ENCODE measurements around the gene TREX2.

The TREX2 gene

DNA sequence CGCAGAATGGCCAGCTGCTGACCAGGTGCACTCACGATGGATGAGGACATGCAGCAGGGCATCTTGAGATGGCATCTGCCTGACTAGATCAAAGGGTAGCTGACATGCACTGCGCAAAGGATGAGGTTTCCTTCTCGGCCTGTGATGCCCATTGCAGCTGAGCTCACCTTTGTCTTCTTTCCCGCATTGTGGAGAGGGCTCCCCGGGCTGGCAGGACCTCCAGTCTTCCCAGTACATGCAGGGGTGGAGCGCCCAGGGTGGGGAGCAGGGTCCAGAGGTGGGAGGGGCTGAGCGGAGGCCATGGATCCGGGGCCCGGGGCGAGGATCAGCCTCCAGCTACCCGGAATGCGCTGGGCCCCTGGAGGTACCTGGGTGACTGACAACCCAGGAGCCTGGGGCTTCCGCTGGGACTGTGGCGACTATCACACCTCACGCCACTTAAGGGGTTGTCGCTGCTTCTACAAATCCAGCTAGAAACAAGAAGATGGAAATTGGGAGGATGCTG is 12.0 kb downstream of the TREX2 start:
- DNase-seq (ENCODE audit: low read depth), result no peak

DNA sequence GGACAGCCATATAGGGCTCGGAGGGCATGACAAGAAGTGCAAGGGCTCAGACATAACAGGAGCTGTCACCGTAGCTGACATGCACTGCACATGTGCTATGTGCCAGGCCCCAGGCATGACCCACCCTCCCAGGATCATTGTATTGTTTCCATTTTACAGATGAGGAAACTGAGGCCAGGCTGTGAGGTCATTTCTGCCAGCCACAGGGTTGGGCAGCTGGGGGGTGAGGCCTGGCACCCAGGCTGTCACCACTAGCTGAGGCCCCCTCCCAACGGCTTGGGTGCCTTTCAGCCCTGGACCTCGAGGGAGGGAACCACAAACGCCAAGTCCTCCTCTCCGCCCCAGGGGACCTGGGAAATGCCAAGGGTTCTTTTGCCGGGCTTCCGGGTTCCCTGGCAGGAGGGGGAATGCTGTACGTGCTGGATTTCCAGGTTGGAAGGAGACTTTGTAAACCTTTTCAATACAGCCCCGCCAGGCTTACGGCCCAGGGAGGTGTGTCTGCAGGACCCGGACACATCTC is 12.6 kb downstream of the TREX2 start:
- DNase-seq (ENCODE audit: low read depth), result no peak

DNA sequence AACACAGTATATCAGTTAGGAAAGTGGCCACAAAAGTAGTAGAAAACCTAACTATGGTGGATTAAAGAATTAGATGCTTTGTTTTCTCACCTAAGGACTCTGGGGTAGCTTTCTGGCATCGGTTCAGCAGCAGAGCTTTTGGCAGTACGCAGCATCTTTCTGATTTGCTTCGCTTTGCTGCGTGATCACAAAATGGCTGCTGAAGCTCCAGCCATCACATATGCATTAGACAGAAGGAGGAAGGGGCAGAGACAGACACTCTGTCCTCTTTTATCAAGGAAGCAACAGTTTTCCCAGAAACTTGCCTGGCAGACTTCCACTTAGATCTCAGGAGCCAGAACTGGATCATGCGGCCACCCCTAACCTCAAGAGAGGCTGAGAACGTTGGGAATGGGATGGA is 15.1 kb downstream of the TREX2 start:
- DNase-seq (ENCODE audit: low read depth), result no peak

DNA sequence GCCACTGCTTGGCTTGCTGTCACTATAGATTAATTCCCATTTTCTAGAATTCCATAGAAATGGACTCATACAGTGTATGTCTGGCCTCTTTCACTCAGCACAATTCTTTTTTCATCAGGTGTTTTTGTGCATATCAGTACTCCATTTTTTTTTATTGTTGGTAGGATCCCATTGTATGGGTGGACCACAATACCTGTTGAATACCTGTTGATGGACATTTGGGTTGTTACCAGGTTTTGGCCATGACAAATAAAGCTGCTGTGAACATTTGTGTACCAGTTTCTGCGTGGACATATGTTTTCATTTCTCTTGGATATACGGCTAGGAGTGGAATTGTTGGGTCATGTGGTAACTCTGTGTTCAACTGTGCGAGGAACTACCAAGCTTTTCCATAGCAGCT is 19.7 kb downstream of the TREX2 start:
- DNase-seq (ENCODE audit: low read depth), result no peak

DNA sequence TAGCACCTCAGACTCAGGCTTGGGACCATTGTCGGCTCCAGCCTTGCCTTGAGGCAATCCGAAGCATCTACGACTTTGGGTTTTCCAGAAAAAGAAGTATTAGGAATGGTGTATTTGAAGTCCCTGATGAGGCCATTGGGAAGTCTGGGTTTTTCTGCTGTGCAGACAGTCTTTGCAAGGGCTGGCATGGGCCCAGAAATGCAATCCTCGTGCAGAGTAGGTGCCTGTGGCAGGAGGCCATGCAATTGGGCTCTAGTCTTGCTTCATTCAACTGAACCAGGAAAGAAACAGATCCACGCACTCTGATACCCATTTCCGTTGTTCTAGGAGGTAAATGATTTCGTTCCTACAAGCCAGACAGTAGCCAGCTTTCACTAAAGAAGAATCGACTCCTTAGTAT is 22.2 kb downstream of the TREX2 start:
- DNase-seq (ENCODE audit: low read depth), result no peak

DNA sequence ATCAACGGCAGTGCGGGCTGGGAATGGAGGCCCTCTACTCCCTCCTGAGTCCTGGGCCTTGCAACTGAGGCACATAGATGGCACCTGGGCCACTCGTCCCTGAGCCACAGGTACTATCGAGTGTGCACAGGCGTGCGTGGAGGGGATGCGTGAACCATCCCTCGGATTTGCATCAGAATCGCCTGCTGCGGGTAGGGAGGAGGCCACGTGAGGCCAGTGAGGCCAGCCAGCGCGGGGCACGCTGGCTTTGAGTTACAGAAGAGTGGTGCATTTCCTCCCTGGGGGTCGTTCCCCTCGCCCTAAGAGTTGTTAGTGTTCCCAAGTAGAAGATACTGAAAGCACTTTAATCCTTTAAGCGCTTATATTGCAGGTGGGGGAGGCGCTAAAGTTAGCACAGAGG is 24.0 kb downstream of the TREX2 start:
- DNase-seq (ENCODE audit: low read depth), result no peak

DNA sequence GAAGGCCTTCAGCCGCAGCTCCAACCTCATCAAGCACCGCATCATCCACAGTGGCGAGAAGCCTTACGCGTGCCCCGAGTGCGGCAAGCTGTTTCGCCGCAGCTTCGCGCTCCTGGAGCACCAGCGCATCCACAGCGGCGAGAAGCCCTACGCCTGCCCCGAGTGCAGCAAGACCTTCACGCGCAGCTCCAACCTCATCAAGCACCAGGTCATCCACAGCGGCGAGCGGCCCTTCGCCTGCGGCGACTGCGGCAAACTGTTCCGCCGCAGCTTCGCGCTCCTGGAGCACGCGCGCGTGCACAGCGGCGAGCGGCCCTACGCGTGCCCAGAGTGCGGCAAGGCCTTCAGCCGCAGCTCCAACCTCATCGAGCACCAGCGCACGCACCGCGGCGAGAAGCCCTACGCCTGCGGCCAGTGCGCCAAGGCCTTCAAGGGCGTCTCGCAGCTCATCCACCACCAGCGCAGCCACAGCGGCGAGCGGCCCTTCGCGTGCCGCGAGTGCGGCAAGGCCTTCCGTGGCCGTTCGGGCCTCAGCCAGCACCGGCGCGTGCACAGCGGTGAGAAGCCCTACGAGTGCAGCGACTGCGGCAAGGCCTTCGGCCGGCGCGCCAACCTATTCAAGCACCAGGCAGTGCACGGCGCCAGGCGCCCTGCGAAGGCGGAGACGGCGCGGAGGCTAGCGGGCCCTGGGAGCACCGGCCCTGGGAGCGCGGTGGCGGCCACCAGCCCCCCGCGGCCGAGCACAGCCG is 24.8 kb downstream of the TREX2 start:
- DNase-seq (ENCODE audit: low read depth), result no peak

DNA sequence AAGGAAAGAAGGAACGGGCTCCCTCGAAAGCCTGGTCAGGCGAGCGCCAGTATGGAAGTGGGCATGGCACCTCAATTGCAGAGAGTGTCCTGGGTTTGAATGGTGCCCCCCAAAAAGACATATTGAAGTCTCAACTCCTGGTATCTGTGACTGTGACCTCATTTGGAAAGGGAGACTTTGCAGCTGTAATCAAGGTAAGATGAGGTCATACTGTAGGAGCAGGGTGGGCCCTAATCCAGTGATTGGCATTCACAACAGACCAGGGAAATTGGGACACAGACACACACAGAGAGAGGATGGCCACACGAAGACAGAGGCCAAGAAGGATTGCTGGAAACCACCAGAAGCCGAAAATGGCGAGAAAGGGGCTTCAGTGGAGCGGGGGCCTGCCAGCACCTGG is 28.2 kb downstream of the TREX2 start:
- DNase-seq (ENCODE audit: low read depth), result no peak

DNA sequence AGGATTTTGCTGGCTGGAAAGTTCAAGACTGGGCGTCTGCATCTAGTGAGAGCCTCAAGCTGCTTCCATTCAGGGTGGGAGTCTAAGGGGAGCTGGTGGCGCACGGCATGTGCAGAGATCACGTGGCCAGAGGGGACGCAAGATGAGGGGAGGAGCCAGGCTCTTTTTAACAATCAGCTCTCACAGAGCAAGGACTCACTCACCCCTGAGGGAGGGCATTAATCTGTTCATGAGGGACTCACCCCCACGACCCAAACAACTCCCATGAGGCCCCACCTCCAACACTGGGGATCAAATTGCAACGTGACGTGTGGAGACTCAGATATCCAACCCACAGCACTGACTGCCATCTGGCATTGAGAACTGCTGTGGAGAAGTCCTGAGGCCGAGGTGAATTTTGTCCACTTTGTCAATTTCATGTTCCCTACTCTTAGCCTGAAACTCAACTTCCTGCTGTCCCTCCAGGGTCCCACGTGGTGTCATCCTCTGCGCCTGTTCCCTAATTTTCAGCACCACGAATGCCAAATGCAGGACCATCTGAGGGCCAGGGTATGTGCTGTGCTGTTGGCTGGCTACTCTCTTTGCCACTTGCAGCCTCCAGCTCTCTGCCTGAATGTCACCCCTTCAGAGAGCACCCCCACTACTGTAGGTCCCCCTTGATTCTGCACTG is 28.9 kb downstream of the TREX2 start:
- DNase-seq (ENCODE audit: low read depth), result no peak

DNA sequence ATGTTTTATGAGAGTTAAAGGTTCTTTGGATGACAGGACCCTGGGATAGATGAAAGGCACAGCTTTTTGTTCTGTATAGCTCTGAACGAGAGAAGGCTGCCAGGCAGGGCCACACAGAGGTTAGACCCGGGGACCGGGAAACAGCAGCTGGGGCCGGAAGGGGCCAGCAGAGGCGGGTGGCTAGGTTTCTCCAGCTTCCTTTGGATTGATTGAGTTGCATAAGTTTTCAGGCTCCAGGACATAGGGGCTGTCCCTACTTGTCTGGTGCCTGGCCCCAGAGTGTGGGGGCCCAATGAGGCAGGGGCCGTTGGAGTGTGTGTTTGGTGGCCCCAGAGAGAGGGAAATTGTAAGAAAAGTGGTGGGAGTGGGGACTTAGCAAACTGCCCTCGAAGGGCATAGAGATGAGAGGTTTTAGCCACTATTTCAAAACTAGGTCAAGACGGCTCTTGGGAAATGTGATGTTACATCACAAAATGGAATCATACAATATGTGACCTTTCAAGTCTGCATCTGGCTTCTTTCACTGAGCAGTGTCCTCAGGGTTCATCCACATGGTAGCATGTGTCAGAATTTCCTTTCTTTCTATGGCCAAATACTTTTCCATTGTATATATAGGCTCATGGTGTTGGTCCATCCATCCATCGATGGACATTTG is 30.9 kb downstream of the TREX2 start:
- no peak for DNase-seq (ENCODE audit: low read depth)

DNA sequence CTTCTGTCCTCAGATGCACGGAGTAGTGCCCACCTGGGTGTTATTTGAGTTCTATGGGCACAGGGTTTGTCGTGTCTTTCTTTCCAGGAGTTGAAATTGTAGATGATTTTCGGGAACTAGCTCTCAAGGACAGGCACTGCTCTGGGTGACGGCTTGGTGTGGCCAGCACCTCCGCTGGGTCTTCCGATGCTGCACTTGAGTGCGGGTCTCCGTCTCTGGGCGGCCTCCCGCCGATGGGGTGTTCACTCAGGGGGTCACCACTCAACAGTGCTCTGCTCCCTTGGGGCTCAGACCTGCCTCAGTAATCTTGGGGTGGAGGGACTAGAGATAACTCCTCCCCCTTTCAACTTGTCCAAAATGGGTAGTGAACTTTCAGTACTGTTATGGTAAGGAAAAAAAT is 32.1 kb downstream of the TREX2 start:
- DNase-seq (ENCODE audit: low read depth), result no peak

DNA sequence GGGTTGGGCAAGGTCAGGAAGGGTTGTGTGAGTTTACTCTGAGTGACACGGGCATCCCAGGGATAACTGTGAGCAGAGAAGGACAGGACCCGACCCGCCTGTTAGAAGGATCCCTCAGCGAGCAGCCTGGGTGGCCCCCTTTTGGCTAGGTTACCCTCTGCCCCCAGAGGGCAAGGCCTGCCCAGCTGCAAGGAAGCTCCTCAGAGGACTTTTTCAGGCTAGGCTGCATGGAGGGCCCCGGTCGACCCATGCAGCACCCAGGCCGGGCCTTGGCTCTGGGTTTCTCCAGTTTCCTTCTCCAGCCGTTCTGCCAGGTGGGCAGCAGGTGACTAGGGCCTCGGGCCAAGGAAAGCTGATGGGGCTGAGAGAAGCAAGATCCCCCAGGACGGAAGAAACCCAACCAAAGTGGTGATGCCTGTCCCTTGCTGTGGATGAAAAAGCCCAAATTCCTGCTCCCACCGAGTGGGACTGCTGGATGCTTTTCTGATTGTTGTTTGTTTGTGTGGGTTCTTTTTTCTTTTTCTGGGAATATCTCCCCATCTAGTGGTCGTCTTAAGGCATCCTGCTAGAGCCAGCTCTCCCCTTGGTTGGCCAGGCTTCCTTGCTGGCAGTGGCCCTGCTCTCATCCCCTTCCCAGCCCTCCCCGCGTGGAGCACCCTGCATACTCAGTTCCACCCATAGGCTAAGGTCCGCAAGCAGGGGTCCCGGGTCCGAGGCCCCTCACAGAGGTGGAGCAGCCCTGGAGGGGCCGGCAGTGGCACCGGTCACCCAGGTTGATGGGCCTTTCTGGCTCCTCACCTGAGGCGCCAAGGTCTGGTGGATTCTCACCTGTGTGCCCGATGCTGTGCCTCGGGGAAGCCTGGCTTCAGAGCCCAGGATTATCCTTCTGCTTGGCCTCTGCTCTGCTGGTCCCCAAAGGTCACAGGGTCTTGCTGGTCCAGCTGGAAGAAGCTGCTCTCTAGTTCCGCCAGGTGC is 32.8 kb downstream of the TREX2 start:
- DNase-seq (ENCODE audit: low read depth), result no peak

DNA sequence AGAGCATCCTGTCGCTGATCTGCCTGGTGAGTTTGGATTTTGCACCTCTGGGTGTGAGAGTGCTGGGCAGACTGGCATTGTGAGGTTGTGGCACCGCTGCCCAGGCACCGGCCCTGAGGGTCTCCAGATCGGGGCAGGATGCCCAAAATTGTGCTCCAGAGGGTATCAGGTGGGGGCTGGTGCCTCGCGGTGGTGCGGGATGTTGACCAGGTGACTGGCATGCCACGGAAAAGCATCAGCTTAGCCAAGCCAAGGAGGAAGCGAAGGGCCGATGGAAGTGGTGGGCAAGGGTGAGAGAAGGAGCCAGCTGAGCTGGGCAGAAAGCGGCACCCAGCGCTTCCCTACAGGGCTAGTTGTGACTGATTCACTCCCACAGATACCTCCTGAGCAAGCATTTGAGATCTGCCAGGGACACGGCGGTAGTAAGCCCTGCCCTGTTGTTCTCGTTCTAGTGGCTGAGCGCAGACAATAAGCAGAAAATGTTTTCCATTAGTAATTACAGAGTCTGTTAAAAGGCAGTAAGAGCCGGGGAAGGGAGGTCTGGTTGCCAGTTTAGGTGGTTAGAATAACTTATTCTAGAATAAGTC is 33.8 kb downstream of the TREX2 start:
- no peak for DNase-seq (ENCODE audit: low read depth)

DNA sequence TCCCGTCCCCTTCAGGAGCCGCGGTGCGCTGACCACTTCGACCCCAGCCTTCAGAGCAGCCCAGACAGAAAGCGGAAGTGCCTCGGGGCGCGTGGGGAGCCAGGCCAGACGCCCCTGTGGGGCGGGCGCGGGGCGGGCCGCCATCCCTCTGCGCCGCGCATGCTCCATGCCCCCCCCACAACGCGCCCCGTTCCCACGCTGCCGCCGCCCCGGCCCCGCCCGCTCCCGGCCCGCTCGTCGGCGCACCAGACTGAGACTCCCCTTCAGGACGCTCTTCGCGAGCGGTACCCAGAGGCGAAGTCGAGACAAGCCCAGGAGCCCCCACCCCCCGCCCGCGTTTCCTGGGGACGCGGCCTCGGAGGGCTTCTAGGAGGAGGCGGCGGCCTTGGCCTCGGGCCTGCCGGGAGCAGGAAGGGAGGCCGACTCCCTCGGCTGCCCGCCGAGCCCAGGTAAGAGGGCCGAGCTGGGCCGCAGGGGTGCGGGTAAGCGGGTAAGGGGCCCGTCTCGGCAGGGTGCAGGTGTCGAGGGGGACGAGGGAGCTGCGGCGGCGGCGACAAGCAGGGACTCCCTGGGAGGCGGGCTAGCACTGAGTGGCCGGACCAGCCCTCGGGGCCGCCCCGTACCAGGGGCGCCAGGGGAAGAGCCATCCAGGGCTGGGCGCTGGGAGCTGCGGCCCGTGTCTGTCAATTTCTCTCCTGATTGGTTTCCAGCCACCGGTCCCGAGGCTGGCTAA is 34.4 kb downstream of the TREX2 start, which contains the start of gene ZFP92:
TSS of gene ZFP92 (plus strand) at position 218 of the 733 bp plus-strand sequence. CDS start 6,851 bp downstream, outside the sequence.
- no peak for DNase-seq (ENCODE audit: low read depth)

DNA sequence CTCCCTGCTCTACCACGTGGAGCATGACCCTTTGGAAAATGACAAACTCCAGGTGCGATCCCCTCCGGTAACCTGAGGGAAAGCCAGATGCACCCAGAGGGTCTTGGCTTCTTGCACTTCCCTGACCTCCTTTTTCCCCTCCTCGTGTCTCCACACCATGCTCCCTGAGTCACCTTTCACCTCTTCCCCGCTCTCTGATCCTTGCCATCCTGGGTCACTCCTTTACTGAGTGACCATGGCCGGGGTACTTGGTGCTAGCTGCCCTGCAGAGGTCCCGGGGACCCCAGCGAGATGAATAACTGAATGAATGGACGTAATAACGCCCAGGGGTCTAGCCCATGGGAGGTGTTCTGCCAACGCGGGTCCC is 35.0 kb downstream of the TREX2 start:
- DNase-seq (ENCODE audit: low read depth), result no peak

DNA sequence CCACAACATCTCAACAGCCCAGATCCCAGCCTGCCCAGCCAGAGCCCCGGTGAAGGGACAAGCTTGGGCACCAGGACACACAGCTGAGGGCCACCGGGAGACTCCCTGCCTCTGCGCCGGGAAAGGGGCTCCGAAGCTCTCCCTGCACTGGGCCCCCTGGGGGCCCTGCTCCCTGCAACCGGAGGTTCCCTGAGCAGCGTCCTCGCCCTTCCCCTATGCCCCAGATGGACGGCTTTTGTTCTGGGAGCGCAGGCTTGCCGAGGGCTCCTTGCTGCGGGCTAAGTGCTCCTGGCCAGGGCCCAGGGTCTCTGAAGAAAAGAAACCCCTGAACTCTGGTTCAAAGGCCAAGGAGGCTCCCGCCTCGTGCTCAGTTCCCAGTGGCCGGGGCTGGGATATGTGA is 35.5 kb downstream of the TREX2 start:
- DNase-seq (ENCODE audit: low read depth), result no peak

DNA sequence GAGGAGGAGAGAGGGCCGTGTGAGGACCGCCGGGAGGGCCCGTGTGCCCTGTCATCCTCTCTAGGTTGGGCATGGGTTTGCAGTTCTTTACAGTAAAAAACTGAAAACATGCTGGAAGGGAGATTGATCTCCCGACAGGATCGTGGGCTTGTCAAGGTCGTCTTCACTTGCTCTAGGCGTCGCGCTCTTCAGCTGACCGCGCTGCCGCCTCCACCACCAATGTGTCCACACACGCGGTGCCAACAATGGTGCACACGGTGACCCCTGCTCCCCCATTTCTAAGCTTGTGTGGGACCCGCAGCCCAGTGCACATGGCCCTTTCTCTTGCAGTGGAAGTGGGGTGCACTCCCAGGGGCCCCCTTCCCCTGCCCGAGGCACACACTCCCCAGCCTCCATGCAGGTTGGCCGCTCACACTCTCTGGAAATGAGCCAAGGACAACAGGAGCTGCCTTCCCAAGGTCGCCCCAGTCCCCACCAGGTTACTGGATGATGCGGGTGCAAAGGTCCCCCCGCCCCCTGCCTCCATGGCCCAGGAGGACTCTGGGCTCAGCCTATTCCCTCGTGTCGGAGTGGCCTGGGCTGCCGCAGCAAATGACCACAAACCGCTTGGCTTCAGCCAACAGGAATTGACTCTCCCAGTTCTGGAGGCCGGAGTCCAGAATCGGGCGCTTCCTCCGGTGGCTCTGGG is 36.3 kb downstream of the TREX2 start:
- no peak for DNase-seq (ENCODE audit: low read depth)

DNA sequence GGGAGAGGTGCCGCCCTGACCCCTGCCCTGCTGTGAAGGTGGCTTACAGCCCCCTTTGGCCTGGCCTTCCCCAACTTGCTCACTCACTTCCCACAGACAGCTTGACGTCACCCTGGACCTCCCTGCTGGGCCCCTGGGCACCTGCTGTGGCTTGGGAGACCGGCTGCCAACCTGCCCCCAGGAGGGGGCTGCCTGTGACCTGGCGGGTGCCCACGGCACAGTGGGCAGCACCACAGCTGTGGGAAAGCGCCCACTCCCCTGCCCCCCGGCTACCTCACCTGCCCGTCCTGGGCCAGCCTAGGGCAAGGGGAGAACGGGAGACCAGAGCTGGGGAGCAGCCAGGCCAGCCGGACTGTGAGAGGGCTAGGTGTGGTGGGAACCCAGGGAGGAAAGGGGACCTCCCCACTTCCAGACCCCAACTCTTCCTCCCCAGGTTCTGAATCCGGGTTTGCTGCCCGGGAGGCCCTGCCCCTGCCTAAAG is 36.9 kb downstream of the TREX2 start:
- DNase-seq (ENCODE audit: low read depth), result no peak

DNA sequence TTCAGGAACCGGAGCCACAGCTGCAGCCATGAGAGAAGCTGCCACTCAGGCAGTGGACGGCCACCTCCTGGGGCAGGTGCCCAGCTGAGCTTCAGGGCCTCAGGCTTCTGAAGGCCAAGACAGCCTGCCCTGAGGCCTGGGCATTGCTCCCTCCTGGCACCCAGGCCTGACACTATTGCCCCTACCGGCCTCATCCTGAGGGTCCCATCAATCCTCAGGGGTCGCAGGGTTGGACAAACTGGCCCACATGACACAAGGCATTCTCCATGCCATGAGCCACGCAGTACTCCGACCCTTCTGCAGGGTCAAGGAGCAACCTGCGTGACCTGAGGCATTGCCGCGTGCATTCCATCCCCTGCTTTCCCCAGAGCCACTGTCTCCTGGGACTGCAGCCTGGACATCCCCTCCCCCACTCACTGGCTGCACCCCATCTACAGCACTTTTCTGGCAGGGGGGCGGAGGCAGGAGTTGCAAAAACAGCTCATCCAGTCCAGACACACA is 37.6 kb downstream of the TREX2 start:
- no peak for DNase-seq (ENCODE audit: low read depth)

DNA sequence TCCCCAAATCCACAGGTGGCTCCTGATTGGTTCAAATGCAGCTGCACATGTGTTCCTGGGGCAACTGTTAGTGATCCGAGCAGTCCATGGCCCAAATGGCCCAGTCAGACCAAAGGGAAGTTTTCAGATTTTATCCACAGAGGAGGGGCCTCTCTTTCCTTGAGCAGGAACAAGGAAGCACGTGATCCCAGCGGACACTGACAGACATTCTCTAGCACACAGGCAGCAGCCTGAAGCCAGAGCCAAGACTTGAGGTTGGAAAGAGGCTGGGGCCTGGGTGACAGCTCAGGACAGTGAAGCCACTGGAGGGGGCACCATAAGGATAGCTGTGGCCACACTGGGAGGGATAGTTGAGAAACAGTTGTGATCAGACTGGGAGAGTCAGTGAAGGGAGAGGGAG is 38.1 kb downstream of the TREX2 start:
- DNase-seq (ENCODE audit: low read depth), result no peak

Measured in GM04503 (cell line).